Embryonic facial prominence (tissue), 1 donor: ENCODE measurements around the gene LRPAP1.
"Not testable (repeated sequence)": the region's sequence is repeated elsewhere in the genome, so short reads cannot be mapped to it uniquely, and the experiment has no call there.

ENCODE experiments used
- DNase-seq: peaks from one replicate; pipeline ENCODE4 v3.0.0-alpha.2; 2016; ENCODE audit errors: extremely low spot score

Gene LRPAP1, protein sequence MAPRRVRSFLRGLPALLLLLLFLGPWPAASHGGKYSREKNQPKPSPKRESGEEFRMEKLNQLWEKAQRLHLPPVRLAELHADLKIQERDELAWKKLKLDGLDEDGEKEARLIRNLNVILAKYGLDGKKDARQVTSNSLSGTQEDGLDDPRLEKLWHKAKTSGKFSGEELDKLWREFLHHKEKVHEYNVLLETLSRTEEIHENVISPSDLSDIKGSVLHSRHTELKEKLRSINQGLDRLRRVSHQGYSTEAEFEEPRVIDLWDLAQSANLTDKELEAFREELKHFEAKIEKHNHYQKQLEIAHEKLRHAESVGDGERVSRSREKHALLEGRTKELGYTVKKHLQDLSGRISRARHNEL

GRCh38 chr4:3531879-3532750 lies at the start of gene LRPAP1:
Gene LRPAP1, minus strand, starts transcription at chr4:3532422. Its CDS starts 10 bp downstream, at chr4:3532412.
- DNase-seq: peak; percentile 72

GRCh38 chr4:3581334-3582090 lies 49.3 kb upstream of the LRPAP1 start:
- DNase-seq: not testable (repeated sequence)

DNA sequence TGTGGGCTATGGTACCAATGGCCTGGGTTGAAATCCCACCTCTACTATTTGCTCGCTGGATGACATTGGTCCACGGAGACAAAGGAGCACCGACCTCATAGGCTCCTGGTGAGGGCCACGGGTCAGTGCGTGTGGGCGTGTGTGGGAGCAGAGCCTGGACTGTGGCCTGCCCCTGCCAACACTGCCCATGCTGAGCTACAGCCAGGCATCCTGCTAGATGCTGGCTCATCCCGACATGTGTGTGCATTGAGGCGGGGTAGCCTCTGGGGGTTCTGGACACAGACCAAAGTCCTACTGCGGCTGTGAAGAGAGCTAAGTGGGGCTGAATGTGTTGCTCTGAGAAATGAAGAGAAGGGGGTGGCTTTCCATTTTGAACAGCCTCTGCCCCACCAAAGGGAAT lies 48.6 kb upstream of the LRPAP1 start:
- DNase-seq: not testable (repeated sequence)

DNA sequence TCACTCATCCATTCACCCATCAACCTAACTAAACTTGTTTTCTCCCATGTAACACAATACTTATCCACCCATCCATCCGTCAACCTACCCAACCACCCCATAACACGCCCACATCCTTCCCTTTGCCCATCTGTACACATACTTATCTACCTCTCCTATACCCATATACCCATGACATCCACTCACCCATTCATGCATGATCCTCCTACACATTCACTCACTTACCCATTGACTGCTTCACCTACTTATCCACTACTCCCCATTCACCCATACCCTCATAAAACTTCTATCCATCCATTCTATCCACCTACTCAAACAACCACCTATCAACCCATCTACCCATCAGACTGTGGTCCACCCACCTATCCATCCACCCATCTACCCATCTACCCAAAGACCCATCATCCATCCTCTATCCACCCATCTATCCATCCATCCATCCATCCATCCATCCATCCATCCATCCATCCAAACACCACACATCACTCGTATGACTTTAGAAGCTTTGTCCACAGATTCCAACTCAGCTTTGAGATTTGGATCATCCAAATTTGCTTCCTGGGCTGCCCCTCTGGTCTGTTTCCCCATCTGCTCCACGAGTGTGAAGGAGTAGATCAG lies 46.4 kb upstream of the LRPAP1 start:
- not testable (repeated sequence) for DNase-seq

GRCh38 chr4:3578052-3578451 lies 45.8 kb upstream of the LRPAP1 start:
- not testable (repeated sequence) for DNase-seq

- not testable (repeated sequence) for DNase-seq
Measured at GRCh38 chr4:3577208-3577892, 45.1 kb upstream of the LRPAP1 start.

GRCh38 chr4:3576533-3577207 lies 44.4 kb upstream of the LRPAP1 start:
- DNase-seq: not testable (repeated sequence)

GRCh38 chr4:3575426-3576369 lies 43.5 kb upstream of the LRPAP1 start:
- DNase-seq: not testable (repeated sequence)

- DNase-seq: not testable (repeated sequence)
Measured at GRCh38 chr4:3574865-3575264, 42.6 kb upstream of the LRPAP1 start.

DNA sequence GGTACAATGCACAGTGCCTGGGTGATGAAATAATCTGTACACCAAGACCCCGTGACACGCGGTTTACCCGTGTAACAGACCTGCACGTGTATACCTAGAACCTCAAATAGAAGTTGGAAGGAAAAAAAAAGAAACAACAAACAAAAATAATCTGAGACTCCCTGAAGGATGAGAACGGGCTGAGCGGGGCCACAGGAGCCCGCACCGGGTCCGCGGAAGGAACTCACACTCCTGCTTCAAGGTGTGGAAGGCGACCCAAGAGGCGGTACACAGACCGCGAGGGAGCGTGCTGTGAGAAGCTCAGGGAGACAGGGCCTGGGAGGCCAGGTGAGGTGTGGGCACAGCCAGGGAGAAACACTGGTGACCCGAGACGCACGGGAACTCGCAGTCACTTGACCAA lies 42.1 kb upstream of the LRPAP1 start:
- DNase-seq: not testable (repeated sequence)

GRCh38 chr4:3573131-3573530 lies 40.9 kb upstream of the LRPAP1 start:
- DNase-seq: no peak

DNA sequence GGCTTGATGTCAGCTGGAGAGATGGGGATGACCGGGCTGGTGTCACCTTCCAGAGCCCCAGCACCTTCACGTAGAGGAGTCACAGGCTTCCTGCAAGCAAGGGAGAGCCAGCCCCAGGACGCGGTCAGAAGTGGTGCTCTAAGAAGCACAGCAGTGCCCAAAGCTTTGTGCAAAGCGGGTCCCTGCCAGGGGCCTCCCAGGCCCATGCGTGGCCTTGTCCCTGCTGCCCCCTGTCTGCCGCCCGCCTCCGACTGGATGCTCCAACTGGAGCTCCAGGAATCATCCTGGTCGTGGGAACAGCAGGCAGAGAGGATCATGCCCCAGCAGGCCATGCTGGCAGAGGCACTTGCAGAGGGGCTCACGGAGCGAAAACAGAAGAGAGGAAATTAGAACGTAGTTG lies 40.1 kb upstream of the LRPAP1 start:
- DNase-seq: no peak

- no peak for DNase-seq
Measured at GRCh38 chr4:3571921-3572320, 39.7 kb upstream of the LRPAP1 start.

DNA sequence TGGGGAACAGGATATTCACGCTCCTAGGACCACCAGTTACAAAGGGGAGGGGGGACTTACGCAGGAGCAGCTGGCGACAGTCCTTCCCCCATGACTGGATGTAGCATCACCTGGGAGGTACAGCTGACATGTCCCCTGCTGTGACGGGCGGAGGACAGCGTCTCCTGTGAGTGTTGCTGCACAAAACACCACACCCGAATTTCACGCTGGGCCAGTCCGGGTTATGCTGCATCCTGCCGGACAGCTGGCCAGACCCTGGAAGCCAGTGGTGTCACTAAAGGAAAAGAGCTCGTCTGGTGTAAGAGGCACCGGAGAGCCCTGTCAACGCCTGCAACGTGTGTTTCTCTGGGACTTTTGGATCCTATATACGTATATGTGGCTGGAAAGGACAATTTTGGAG lies 38.7 kb upstream of the LRPAP1 start:
- not testable (repeated sequence) for DNase-seq

DNA sequence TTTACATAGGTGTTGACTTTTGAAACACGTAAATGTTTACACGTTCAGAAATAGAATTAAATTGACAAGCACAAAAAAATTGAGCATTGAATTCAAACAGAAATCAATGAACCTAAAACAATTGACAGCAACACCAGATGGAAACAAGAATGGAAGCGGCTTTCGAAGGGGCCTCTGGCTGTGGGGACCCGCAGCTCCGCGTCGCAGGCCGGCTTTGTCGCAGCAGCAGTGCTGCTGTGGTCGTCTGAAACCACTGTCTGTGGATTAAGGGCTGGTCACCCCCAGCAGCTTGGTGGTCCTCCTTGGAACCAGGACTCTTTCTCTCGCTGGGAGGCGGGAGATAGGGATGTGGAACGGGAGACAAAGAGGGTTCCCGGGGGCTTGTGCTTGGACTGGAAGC lies 37.4 kb upstream of the LRPAP1 start:
- DNase-seq: not testable (repeated sequence)

- DNase-seq: not testable (repeated sequence)
Measured at GRCh38 chr4:3566701-3567100, 34.5 kb upstream of the LRPAP1 start.

DNA sequence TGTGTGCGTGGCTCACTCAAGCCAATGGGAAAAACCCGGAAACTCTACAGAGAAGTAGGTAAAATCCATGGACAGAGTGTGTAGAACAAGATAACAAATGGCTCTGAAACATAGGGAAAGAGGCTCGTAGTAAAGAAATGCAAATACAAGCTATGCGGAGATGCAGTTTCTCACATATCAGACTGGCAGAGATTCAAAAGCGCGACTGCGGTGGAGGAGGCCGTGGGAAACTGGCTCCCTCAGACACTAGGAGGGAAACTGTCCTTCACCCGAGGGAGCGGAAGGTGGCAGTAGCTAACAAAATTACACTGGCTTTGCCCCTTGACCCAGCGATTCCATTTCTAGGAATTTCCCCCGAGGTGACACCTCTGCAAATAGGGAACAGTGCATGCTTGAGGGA lies 34.1 kb upstream of the LRPAP1 start:
- DNase-seq: peak; percentile 16

- DNase-seq: not testable (repeated sequence)
Measured at GRCh38 chr4:3564948-3565347, 32.7 kb upstream of the LRPAP1 start.

- no peak for DNase-seq
Measured at GRCh38 chr4:3563403-3563802, 31.2 kb upstream of the LRPAP1 start.
